Measurements from ENCODE around the gene PPP6R3.

Gene PPP6R3

GRCh38 chr11:68651208-68651984 lies 190.8 kb downstream of the PPP6R3 start:
- DNase-seq (ENCODE audit: low read depth): peak; percentile 66
- TF ChIP-seq, protein P1, sequence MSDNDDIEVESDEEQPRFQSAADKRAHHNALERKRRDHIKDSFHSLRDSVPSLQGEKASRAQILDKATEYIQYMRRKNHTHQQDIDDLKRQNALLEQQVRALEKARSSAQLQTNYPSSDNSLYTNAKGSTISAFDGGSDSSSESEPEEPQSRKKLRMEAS (IDR thresholded peaks at IDR 0.05; ENCODE audit: low read depth, low read length): no peak
- TF ChIP-seq CTCF (IDR thresholded peaks at IDR 0.05; ENCODE audit: low read depth, low read length) (no peak), MYC (IDR thresholded peaks at IDR 0.05; ENCODE audit: low read depth, low read length) (no peak), POLR2A (IDR thresholded peaks at IDR 0.05; ENCODE audit: extremely low read depth, insufficient read length) (no peak)
- no peak overlapping the region for H3K4me3 ChIP-seq (ENCODE audit: low read depth, low read length)

DNA sequence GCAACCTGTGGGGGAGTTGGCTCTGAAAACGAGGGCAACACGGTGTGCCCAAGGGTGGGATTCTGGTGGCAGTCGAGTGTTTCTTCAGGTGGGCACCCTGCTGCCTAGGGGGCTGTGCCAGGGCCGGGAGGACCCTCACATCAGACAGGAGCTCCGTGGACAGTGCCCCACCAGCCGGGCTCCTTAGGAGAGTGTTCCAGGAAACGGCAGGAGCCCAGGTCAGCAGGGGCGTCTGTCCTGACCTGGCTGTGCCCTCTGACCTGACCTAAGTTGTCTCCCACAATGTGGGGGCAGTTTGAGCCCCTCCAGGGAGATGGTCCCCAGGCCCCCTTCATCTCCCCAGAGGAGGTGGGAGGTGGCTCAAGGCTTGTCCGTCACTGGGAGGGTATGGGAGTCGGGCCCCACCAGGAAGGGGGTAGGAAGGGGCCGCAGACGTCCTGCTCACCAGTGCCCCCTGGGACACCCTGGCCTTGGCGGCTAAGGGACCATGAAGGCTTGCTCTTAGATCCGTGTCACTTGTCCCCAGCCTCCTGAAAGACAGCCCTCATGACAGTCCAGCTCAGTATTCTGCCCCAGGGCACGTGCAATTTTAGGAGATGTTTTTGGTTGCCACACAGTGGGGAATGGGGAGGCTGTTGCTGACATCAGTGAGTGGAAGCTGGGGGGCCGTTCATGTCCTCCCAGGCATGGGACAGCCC lies 191.6 kb downstream of the PPP6R3 start:
- H3K4me3 ChIP-seq (ENCODE audit: low read depth, low read length): no peak overlapping the region
- no peak for DNase-seq (ENCODE audit: low read depth)
- TF ChIP-seq, protein P1 (IDR thresholded peaks at IDR 0.05; ENCODE audit: low read depth, low read length): no peak
- no peak for TF ChIP-seq CTCF (IDR thresholded peaks at IDR 0.05; ENCODE audit: low read depth, low read length)
- TF ChIP-seq MYC (IDR thresholded peaks at IDR 0.05; ENCODE audit: low read depth, low read length): no peak
- no peak for TF ChIP-seq POLR2A (IDR thresholded peaks at IDR 0.05; ENCODE audit: extremely low read depth, insufficient read length)

DNA sequence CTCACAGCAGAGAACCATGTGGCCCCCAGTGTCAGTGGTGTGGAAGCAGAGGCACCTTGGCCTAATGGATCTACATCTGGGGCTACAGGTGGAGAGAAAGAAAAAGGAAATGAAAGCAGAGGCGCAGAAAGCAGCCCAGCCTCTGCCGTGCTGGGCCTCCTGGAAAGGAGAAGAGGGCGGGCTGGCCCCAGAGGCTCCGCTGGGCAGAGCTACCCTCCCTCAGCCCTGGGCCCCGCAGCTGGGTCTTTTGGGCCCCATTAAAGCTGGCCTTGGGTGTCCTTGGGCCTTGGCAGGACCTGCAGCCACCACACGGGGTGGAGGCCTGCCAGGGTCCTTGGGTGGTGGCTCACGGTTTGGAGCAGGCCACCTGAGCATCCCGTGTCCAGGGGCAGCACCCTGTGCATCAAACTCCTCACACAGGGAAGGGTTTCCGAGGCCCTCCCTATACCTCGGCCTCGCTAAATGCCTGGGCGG lies 192.2 kb downstream of the PPP6R3 start:
- no peak overlapping the region for H3K4me3 ChIP-seq (ENCODE audit: low read depth, low read length)
- TF ChIP-seq MYC (IDR thresholded peaks at IDR 0.05; ENCODE audit: low read depth, low read length) (no peak), CTCF (IDR thresholded peaks at IDR 0.05; ENCODE audit: low read depth, low read length) (no peak), POLR2A (IDR thresholded peaks at IDR 0.05; ENCODE audit: extremely low read depth, insufficient read length) (no peak)
- TF ChIP-seq, protein P1 (IDR thresholded peaks at IDR 0.05; ENCODE audit: low read depth, low read length): no peak
- no peak for DNase-seq (ENCODE audit: low read depth)

DNA sequence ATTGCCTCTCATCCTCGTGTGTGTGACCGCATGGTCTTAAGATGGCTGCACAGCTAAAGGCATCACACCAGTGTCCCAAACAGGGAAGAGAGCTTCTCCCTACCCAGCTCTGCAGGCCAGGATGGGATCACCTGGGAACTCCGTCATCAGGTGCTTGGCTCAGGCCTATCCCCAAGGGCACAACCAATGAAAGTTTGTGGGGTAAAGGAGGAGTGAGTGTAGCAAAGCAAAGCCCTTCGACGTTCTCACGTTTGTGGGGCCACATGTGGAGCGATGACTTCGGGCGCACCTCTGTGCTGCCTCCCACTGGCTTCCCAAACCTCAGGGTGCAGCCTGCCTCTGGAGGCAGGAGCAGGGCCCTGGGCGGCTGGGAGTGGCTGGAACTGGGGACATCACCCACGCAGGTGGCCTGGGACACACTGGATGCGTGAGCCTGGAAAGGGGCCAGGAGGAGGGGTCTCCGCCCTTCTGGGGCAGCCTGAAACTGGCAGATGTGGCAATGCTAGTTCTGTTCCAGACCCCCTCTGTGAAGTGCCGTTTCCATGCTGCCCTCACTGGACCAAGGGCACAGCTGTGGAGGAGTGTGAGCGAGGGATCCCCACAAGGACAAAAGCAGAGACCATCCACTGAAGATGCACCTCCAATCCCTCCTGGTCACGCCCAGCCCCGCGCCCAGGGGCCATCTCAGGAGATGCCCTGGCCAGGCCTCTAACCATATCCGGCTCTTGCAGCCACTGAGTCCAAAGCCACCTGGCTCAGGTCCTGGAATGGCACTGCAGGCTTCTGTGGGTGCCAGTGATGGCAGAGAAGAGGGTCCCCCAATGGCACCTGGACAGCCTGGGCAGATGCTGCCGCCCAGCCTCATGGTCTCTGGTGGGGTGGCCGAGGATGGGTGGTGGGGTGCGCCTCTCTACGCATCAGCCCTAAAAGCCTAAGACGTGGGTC lies 193.2 kb downstream of the PPP6R3 start:
- no peak for TF ChIP-seq POLR2A (IDR thresholded peaks at IDR 0.05; ENCODE audit: extremely low read depth, insufficient read length)
- no peak for TF ChIP-seq MYC (IDR thresholded peaks at IDR 0.05; ENCODE audit: low read depth, low read length)
- TF ChIP-seq, protein P1 (IDR thresholded peaks at IDR 0.05; ENCODE audit: low read depth, low read length): no peak
- TF ChIP-seq CTCF (IDR thresholded peaks at IDR 0.05; ENCODE audit: low read depth, low read length): no peak
- H3K4me3 ChIP-seq (ENCODE audit: low read depth, low read length): no peak overlapping the region
- no peak for DNase-seq (ENCODE audit: low read depth)

GRCh38 chr11:68654978-68655377 lies 194.4 kb downstream of the PPP6R3 start:
- no peak for DNase-seq (ENCODE audit: low read depth)
- TF ChIP-seq, protein P1 (IDR thresholded peaks at IDR 0.05; ENCODE audit: low read depth, low read length): no peak
- TF ChIP-seq POLR2A (IDR thresholded peaks at IDR 0.05; ENCODE audit: extremely low read depth, insufficient read length) (no peak), MYC (IDR thresholded peaks at IDR 0.05; ENCODE audit: low read depth, low read length) (no peak), CTCF (IDR thresholded peaks at IDR 0.05; ENCODE audit: low read depth, low read length) (no peak)
- no peak overlapping the region for H3K4me3 ChIP-seq (ENCODE audit: low read depth, low read length)
